HL-60 (cell line): ENCODE results near the gene SART3.

Experiments
- DNase-seq, 2 experiments: peaks; one replicate each; pipeline ENCODE4 v3.0.0-alpha.2; 2010 to 2020; ENCODE audit warnings: low read depth in 1 of 2, low spot score in 1 of 2
- H3K27ac ChIP-seq: fragments of 250-450 bp; sonication (Bioruptor Pico); replicated peaks from 2 replicates; pipeline ENCODE4 v1.5.1; 2020; ENCODE audit warnings: mild to moderate bottlenecking, moderate library complexity
- H3K27me3 ChIP-seq: fragments of 250-450 bp; sonication (Bioruptor Pico); 2 replicates; pipeline ENCODE4 v1.5.1; 2021; ENCODE audit warnings: mild to moderate bottlenecking, moderate library complexity; ENCODE audit not compliant: insufficient read depth, poor library complexity, severe bottlenecking
- H3K4me3 ChIP-seq: replicated peaks from 2 replicates; pipeline ENCODE4 v1.5.1; 2011; ENCODE audit warnings: mild to moderate bottlenecking, control low read depth, low read length; ENCODE audit not compliant: insufficient read depth
- GABPA ChIP-seq: IDR thresholded peaks from 2 replicates; pipeline ENCODE4 v1.6.1; 2012; ENCODE audit warnings: low read depth
- POLR2AphosphoS5 ChIP-seq: IDR thresholded peaks from 2 replicates; pipeline ENCODE4 v1.6.1; 2012; ENCODE audit warnings: low read depth
- REST ChIP-seq: IDR thresholded peaks from 2 replicates; pipeline ENCODE4 v1.6.1; 2012; ENCODE audit warnings: low read depth; ENCODE audit not compliant: insufficient replicate concordance
- SPI1 ChIP-seq: IDR thresholded peaks from 2 replicates; pipeline ENCODE4 v1.6.1; 2012; ENCODE audit warnings: low read depth, mild to moderate bottlenecking, borderline replicate concordance
- TF ChIP-seq, protein P1 (sequence below): IDR thresholded peaks from one replicate; pipeline ENCODE4 v1.5.1; 2011; ENCODE audit warnings: low read length, control low read depth, inconsistent platforms; ENCODE audit not compliant: insufficient read depth

SART3 gene

DNA sequence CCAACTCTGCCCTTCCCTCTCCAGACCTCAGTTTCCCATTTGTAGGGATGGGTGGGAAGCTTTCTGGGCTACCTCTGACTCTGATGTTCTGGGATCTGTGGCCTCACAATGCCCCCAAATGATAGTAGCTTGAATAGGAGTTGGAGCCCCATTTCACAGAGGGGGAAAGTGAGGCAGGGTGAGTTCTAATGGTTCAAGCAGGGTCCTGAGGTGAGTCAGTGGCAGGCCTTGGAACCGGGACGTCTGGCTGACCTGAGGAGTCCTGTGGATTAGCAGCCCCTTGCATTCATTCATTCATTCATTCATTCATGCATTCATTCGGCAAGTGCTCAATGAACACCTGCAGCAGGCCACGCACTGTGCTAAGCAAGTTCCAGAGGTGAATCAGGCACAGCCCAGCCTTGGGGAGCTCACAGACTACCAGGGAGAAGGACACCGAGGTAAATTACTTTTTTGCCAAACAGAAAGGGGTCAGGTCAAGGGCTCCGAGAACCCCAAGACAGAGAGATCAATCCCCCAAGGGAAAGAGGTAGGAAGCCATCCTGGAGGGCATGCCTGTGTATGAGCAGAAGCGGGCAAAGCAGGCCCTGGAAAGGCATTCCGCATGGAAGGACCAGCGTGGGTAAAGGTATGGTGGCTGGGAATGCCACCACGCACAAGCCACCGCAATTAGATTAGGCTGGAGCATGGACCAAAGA is 37.7 kb upstream of the SART3 start:
- H3K27ac ChIP-seq, result no peak overlapping the region
- no peak for DNase-seq
- TF ChIP-seq POLR2AphosphoS5 (no peak), GABPA (no peak), REST (no peak), SPI1 (no peak)
- TF ChIP-seq, protein P1, sequence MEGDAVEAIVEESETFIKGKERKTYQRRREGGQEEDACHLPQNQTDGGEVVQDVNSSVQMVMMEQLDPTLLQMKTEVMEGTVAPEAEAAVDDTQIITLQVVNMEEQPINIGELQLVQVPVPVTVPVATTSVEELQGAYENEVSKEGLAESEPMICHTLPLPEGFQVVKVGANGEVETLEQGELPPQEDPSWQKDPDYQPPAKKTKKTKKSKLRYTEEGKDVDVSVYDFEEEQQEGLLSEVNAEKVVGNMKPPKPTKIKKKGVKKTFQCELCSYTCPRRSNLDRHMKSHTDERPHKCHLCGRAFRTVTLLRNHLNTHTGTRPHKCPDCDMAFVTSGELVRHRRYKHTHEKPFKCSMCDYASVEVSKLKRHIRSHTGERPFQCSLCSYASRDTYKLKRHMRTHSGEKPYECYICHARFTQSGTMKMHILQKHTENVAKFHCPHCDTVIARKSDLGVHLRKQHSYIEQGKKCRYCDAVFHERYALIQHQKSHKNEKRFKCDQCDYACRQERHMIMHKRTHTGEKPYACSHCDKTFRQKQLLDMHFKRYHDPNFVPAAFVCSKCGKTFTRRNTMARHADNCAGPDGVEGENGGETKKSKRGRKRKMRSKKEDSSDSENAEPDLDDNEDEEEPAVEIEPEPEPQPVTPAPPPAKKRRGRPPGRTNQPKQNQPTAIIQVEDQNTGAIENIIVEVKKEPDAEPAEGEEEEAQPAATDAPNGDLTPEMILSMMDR, result no peak
- H3K4me3 ChIP-seq, result no peak overlapping the region
- H3K27me3 ChIP-seq, result no peaks in the 10 kb centered on the region

DNA sequence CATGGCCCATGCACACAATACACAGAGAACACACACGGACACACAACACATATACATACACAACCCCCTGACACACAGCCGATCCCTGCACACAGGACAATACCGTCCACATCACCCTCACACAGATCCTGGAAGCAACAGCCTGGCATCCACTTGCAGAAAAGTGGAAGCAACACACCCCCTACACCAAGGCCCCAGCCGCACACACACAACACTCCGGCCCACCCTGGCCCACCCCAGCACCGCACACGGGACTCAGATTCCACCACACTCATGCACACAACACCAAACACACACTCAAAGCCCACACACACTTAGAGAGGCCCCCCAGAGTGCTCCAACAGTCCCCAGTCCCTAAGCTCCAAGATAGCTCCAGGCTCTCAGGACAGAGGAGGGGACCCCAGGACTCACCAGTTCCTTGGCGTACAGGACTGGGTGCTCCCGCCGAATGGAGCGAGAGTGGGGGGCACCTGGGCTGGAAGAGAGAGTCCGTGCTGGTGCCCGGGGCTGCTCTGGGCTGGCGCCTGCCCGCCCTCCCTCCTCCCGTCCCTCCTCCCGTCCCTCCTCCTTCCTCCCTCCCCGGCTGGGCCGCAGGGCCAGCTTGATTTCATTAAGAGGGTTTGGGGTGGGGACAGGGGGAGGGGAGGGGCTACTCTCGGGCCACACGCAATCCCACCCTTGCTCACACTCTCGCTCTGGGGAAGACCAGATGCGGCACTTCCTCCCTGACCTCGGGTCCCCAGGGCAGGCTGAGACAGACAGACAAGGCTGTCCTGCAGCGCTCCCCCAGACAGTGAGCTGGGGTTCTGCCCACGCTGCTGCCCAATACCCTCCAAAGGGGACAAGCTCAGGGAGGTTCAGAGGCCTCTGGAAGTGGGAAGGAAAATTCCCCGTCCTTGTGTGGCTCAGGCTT is 36.8 kb upstream of the SART3 start, which contains the start of gene TMEM119:
TMEM119 (minus strand) TSS at position 526 of the 913 bp plus-strand sequence. CDS start 5,701 bp downstream, outside the sequence.
- TF ChIP-seq GABPA (no peak), SPI1 (peak; percentile 53), POLR2AphosphoS5 (no peak), REST (no peak)
- TF ChIP-seq, protein P1, result no peak
- DNase-seq, result peak in 1 of 2 experiments; percentile 42
- no peak within 1 kb of the TSS for H3K27ac ChIP-seq
- no peaks in the 10 kb centered on the region for H3K27me3 ChIP-seq
- H3K4me3 ChIP-seq, result no peak within 1 kb of the TSS

DNA sequence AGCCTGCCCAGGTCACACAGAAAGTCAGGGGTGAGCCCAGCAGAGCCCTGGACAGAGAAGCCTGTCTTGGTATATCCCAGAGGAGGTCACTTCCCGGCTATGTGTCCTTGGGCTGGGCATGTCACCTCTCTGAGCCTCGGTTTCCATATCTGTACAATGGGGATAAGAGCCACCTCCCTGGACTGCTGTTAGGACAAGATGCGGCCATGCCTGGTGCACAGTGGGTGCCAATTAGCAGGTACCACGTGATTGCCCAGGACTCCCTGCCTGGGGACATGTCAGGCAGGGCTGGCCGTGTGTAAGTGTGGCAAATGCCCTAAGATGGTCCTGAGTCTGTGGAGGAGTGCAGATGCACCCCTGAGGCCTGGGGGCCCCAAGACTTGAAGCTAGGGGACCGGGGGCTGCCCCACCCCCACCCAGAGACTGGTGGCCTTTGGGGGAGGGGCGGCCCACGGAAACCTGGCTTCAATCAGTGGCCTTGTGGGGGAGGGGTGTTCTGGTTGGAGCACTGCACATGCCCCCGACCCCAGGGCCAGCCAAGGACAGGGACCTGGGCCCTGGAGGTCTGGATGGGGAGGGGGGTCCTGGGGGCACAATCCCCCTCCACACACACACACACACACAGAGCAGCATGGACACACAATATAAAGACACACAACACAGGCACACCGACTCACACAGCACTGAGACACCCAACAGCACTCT is 36.0 kb upstream of the SART3 start:
- no peak for DNase-seq
- Histone ChIP-seq H3K27ac (no peak overlapping the region), H3K27me3 (no peaks in the 10 kb centered on the region), H3K4me3 (no peak overlapping the region)
- TF ChIP-seq GABPA, result no peak
- no peak for TF ChIP-seq SPI1
- TF ChIP-seq, protein P1, result no peak
- TF ChIP-seq REST, result no peak
- TF ChIP-seq POLR2AphosphoS5, result no peak
